ENCODE results near the gene NACC2. TPM values are rescaled to one million over a fixed set of nuclear protein-coding genes. Genes with fewer than 3 reads are reported as not detected.

NACC2 gene
- total and polyA plus RNA-seq, 8 donors: 4.1 to 69.2 (median 10.0) TPM

GRCh38 chr9:136021872-136022681, 73.0 kb downstream of the NACC2 start:
- H3K27me3 ChIP-seq: no peaks in the 10 kb centered on the region
- H3K36me3 ChIP-seq: peaks cover 0 to 10% (median 2%) of the 10 kb centered on the region in 4 donors
- WGBS, 5 donors: 70 to 86% (median 80%) methylated on average over 13 to 19 of the region's 19 CpGs
- H3K4me1 ChIP-seq: peaks cover 18 to 85% (median 40%) of the 10 kb centered on the region in 4 donors
- TF ChIP-seq, protein P1, sequence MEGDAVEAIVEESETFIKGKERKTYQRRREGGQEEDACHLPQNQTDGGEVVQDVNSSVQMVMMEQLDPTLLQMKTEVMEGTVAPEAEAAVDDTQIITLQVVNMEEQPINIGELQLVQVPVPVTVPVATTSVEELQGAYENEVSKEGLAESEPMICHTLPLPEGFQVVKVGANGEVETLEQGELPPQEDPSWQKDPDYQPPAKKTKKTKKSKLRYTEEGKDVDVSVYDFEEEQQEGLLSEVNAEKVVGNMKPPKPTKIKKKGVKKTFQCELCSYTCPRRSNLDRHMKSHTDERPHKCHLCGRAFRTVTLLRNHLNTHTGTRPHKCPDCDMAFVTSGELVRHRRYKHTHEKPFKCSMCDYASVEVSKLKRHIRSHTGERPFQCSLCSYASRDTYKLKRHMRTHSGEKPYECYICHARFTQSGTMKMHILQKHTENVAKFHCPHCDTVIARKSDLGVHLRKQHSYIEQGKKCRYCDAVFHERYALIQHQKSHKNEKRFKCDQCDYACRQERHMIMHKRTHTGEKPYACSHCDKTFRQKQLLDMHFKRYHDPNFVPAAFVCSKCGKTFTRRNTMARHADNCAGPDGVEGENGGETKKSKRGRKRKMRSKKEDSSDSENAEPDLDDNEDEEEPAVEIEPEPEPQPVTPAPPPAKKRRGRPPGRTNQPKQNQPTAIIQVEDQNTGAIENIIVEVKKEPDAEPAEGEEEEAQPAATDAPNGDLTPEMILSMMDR (IDR thresholded peaks at IDR 0.05): no peak
- TF ChIP-seq EP300 (IDR thresholded peaks at IDR 0.05) (no peak), POLR2A (IDR thresholded peaks at IDR 0.05) (no peak), POLR2AphosphoS5 (IDR thresholded peaks at IDR 0.05) (no peak)
- no peak overlapping the region for H3K27ac ChIP-seq
- no peak overlapping the region for H3K4me3 ChIP-seq
- H3K9me3 ChIP-seq: no peaks in the 10 kb centered on the region
- intact Hi-C loops (cut with DNase I; ENCODE audit: low total_unique reads): no loop called here
- no peak for DNase-seq

GRCh38 chr9:136021171-136021871, 73.8 kb downstream of the NACC2 start:
- Histone ChIP-seq H3K27ac (no peak overlapping the region), H3K27me3 (no peaks in the 10 kb centered on the region), H3K4me3 (no peak overlapping the region), H3K36me3 (peaks cover 0 to 13% (median 2%) of the 10 kb centered on the region in 4 donors), H3K9me3 (no peaks in the 10 kb centered on the region), H3K4me1 (peaks cover 18 to 85% (median 37%) of the 10 kb centered on the region in 4 donors)
- TF ChIP-seq POLR2AphosphoS5 (IDR thresholded peaks at IDR 0.05) (no peak), POLR2A (IDR thresholded peaks at IDR 0.05) (no peak), EP300 (IDR thresholded peaks at IDR 0.05) (no peak)
- TF ChIP-seq, protein P1 (IDR thresholded peaks at IDR 0.05): no peak
- intact Hi-C loops (cut with DNase I; ENCODE audit: low total_unique reads): no loop called here
- WGBS, 5 donors: 84 to 90% (median 88%) methylated on average over 25 of the region's 25 CpGs
- DNase-seq: no peak

DNA sequence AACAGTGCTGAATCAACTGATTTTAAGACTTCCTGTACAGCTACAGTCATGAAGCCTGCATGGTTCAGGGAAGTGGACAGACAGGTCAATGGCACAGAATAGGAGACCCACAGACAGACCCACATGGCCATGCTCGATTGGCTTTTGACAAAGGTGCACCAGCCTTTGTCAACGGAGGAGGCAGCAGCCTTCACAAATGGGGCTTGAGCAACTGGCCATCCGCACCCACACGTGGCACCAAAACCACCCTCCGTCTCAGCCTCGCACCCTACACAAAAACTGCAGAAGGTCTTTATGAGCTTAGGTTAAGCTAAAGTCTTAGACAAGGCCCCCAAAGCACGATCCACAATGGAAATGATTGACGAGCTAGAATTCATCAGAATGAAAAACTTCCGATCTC, 74.4 kb downstream of the NACC2 start:
- DNase-seq: no peak
- intact Hi-C loops (cut with DNase I; ENCODE audit: low total_unique reads): no loop called here
- no peaks in the 10 kb centered on the region for H3K27me3 ChIP-seq
- H3K4me1 ChIP-seq: peaks cover 18 to 90% (median 41%) of the 10 kb centered on the region in 4 donors
- no peaks in the 10 kb centered on the region for H3K9me3 ChIP-seq
- peaks cover 0 to 19% (median 4%) of the 10 kb centered on the region in 4 donors for H3K36me3 ChIP-seq
- 85 to 91% (median 87%) methylated on average over 7 to 9 of the region's 9 CpGs for WGBS, 5 donors
- TF ChIP-seq, protein P1 (IDR thresholded peaks at IDR 0.05): no peak
- TF ChIP-seq EP300 (IDR thresholded peaks at IDR 0.05) (no peak), POLR2A (IDR thresholded peaks at IDR 0.05) (no peak), POLR2AphosphoS5 (IDR thresholded peaks at IDR 0.05) (no peak)
- H3K4me3 ChIP-seq: no peak overlapping the region
- no peak overlapping the region for H3K27ac ChIP-seq

DNA sequence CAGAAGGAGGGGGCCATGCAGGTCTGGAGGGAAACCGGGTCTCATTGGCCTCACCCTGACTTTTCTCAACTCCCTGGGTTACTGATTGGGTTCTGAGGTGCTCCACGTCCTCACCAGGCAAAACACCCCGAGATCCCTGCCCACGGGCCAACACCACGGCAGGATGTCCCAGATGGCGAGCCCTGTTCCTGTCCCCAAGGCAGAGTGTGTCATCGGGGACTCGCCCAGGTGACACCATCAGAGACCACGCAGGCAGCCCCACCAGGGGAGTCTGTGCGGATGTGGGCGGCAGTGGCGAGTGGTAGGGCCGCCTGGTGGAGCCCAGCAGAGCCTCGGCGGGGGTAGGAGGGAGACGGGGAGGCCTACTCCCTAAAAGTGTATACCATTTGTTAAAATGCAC, 74.9 kb downstream of the NACC2 start:
- Histone ChIP-seq H3K36me3 (peaks cover 0 to 23% (median 8%) of the 10 kb centered on the region in 4 donors), H3K4me3 (no peak overlapping the region), H3K9me3 (no peaks in the 10 kb centered on the region), H3K4me1 (peaks cover 18 to 90% (median 43%) of the 10 kb centered on the region in 4 donors), H3K27ac (no peak overlapping the region), H3K27me3 (no peaks in the 10 kb centered on the region)
- TF ChIP-seq POLR2AphosphoS5 (IDR thresholded peaks at IDR 0.05) (no peak), POLR2A (IDR thresholded peaks at IDR 0.05) (no peak), EP300 (IDR thresholded peaks at IDR 0.05) (no peak)
- TF ChIP-seq, protein P1 (IDR thresholded peaks at IDR 0.05): no peak
- 83 to 94% (median 90%) methylated on average over 16 of the region's 16 CpGs for WGBS, 5 donors
- intact Hi-C loops (cut with DNase I; ENCODE audit: low total_unique reads): no loop called here
- DNase-seq: no peak
